Ramos (cell line): ENCODE data around the gene DNMBP.
"Not testable (repeated sequence)": the region's sequence is repeated elsewhere in the genome, so short reads cannot be mapped to it uniquely, and the experiment has no call there.

Experiments
- in situ Hi-C: fragments of 300-500 bp; cut with MboI; formaldehyde crosslinking; loops from one replicate; pipeline ENCODE4 v1.14.3; 2022; ENCODE audit warnings: low sequenced_read_pairs; ENCODE audit not compliant: unreplicated experiment

The DNMBP gene

DNA sequence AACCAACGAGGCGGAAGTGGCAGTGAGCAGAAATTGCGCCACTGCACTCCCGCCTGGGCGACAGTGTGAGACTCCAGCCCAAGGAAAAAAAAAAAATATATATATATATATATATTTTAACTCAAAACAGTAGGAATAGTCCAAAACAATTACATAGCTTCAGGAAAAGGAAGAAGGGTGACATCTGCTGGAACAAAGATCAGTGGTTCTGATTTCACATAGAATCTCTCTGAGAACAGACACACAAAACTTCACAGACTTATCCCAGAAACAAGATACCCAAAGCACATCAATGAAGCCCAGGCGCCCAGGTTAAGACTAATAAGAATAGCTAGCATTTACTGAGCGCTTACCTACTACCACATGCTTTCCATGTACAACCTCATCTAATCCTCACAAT, 45.0 kb downstream of the DNMBP start:
- in situ Hi-C loops = no loop called here

GRCh38 chr10:99963467-99964165, 46.1 kb downstream of the DNMBP start:
- in situ Hi-C loops = not testable (repeated sequence)

DNA sequence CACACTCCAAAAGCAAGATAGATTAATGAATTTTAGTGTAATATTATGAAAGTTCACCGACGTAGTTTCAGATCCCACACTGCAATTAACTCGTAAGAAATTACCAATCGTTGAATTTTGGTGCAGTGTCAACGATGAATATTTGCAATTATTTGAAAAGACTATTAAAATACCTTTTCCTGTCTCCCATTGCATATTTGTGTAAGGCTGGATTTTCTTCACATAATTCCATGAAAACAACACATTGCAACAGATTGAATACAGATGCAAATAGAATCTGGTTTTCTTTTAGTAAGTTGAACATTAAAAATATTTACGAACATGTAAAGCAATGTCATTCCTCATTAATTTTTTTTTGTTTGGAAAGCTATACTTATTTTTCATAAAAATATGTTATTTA, 50.9 kb downstream of the DNMBP start:
- in situ Hi-C loops = no loop called here

DNA sequence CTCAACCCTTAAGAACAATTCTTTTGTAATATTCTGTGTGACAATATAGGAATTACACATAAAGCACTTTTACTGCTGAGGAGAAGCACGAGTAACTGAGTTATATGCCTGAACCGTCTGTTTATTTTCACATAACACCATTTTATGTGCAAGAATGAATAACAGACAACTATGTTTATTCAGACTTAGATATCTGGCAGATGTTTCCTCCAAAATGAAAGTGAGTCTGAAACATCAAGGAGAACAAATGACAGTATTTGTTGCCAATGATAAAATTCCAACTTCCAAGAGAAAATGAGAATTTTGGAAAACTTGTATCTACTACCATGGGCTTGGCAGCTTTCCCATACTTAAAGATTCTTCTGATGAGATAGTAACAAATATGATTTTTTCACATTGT, 51.4 kb downstream of the DNMBP start:
- in situ Hi-C loops = no loop called here

- in situ Hi-C loops = not testable (repeated sequence)
Measured at GRCh38 chr10:99953510-99953909, 56.2 kb downstream of the DNMBP start.

DNA sequence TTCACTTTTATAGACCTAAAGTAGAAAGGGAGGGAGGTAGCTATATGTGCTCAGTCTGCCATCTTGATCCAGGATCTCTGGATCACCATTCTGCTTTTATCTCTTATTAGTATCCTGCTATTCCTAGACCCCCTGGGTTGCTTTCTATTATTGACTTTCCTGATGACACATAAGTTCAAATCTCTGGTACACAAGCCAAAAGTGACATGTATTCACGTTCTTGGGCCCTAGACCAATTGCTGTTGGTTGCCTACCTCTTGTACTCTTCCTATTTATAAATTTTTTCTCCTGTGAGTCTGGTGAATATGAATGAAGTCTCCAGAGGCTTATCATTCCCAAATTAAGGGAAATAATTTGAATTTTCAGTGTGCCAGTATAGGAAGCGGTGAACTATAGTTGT, 56.9 kb downstream of the DNMBP start:
- in situ Hi-C loops = no loop called here

- in situ Hi-C loops = not testable (repeated sequence)
Measured at GRCh38 chr10:99946051-99946450, 63.7 kb downstream of the DNMBP start.

DNA sequence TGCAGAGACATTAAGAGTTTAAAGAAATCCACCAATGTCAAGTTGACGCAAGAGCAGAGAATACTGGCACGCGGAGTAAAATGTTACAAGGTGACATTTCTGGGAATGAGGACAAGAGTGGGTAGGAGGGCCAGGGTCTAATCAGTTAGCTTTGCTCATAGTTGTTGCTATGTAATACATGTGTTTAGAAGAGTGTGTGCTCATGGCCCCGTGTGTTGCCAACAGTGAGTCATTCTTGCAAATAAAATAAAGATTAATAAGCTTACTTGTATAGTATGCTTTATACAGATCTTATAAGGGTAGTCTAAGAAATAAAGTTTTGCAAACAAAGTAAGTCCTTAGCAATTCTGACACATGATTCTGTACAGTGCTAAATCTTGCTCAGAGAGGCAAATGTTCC, 64.5 kb downstream of the DNMBP start:
- in situ Hi-C loops = no loop called here

DNA sequence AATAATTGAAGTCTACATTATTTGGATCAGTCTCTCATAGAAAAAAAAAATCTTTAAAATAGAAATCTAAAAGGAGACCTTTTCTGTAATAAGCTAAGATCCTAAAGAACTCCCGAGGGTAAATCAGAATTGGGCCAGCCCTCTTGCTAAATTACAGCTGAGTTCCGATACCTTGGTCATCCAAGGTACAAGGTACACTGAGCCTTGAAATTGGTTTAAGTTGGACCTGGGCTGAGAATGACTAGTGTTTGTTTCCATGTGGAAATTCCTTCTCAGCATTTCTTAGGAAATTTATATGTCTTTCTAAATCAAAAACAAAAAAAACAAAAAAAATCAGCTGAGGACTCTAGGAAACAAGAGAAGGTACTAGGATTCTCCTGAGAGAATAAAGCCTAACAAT, 64.9 kb downstream of the DNMBP start:
- in situ Hi-C loops = no loop called here

GRCh38 chr10:99943908-99944307, 65.8 kb downstream of the DNMBP start:
- in situ Hi-C loops = no loop called here

GRCh38 chr10:99941942-99942820, 67.6 kb downstream of the DNMBP start:
- in situ Hi-C loops = no loop called here

DNA sequence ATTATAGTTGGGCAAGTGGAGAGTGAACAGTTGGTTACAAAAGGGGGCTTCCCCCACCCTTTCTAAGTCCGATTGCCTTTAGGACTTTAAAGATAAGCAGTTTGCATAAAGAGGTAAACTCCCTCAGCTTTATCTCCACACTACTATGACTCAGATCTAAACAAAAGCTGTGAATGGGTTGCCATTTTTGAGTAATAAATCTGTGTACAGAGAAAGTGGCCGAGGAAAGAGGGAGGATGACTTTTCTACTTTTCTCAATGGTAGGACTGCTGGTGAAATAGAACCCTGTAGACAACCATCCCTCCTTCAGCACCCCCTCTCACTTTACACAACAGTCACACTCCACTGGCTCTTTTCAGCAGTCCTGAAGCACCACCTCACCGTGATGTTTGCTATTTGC, 71.2 kb downstream of the DNMBP start:
- in situ Hi-C loops = no loop called here

- in situ Hi-C loops = no loop called here
Measured at GRCh38 chr10:99937630-99938029, 72.1 kb downstream of the DNMBP start.

DNA sequence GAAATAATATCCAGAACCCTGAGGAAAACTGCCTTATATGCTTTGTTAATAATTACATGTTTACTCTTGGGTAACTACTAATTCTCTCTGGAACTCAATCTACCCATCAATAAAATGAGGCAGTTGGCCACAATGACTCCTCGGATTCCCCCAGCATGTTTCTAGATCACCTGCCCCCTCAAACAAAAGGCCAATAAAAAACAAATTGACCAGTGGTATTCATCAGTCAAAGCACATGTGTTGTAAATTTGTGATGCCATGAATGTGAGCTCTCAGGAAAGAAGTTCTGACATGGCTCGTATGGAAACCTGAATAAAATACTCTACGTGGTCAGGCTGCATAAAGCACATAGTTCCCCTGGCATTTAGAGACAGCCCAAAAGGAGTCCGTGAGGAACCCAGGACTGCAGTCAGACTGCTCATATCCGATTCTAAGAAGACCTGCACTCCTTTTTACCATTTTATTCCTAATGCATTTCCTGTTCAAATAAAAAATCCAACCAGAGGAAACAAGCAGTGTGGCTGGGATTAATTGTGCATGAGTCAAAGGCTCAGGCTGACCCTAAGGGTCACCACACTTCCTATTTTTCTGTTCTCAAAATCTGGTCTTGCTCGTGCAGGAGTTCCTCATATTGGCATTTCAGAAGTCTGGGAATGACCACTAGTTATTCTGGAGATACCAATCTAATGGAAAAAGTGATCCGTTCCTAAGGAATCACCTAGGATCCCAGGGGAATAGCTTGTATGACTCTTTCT, 77.4 kb downstream of the DNMBP start:
- in situ Hi-C loops = not testable (repeated sequence)

DNA sequence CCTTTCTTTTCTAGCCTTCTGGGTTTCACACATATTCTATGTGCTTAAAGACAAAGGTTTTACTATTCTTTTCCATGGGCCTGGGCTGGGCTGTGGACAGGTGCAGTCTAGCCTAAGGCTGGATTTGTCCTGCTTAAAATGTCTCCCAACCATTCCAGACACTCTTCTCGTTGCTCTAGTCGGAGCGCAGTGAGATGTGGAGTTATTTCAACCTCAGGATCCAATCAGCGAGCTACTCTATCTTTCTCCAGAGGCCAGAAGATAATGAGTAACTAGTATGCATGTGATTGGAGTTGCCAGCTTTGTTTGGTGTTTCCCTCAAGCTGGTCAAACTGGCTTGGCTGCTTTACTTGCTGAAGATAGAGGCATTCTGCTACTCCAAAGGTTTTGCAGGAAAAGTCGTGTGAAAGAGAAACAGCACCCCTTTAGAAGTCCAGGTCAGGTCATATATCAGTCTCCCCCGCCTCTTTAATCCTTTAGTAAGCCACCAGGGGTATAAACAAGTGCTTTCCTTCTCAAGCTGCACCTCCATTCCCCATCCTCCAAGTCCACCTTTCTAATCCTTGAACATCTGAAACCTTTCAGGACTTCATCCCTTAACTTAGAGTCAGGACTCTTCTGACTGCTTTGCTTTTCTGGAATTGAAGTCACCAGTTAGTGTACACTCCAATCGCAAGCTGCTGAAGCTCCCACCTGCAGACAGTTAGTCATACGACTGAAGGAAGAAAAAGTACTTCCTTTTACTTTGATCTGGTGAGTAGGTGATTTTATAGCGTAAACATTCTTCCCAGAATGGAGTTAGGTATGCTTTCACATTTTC, 78.8 kb downstream of the DNMBP start:
- in situ Hi-C loops = no loop called here

- in situ Hi-C loops = no loop called here
Measured at GRCh38 chr10:99929360-99929759, 80.4 kb downstream of the DNMBP start.

DNA sequence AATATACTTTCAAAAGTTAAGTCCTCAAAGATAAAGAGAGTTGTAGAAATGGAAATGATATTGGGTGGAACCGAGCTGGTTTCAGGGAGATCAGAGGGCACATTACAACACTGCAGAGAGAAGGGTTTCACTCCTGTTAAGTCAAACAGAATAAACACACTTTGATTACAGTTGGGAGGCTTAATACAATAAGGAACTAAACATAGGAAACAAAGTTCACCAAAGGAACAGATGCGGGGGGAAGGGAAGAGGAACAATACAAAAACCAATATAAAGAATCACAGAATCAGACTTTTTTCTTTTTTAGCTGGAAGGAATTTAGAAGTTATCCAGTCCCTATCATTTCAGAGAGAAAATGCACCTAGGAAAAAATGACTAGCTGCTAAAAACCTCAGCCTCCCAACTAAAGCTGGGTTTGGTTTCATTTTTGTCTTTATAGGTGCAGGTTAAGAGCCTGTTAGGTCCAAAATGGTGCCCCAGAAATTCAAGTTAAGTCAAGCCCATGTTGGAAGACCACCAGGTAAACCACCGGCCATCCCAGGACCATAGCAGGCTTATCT, 81.9 kb downstream of the DNMBP start:
- in situ Hi-C loops = no loop called here

GRCh38 chr10:99926925-99927720, 82.6 kb downstream of the DNMBP start:
- in situ Hi-C loops = no loop called here
